Keratinocyte (primary cell): ENCODE results near the gene SDK1.

Experiments used
- CTCF ChIP-seq, 3 experiments: IDR thresholded peaks in 1 of 3; conservative IDR thresholded peaks in 1 of 3; optimal IDR thresholded peaks in 1 of 3; 2 replicates in 2 of 3; 3 replicates in 1 of 3; pipeline versions ENCODE3 to v1.5.1; 2011; ENCODE audit warnings: low read length in 3 of 3, mild to moderate bottlenecking in 3 of 3, moderate library complexity in 2 of 3, control low read depth in 1 of 3, inconsistent platforms in 1 of 3; ENCODE audit not compliant: insufficient read depth in 2 of 3; ENCODE audit errors: extremely low read depth in 1 of 3
- EZH2 ChIP-seq: IDR thresholded peaks from one replicate; pipeline ENCODE4 v1.6.1; 2012; ENCODE audit warnings: inconsistent platforms, mild to moderate bottlenecking, low read length, moderate library complexity

DNA sequence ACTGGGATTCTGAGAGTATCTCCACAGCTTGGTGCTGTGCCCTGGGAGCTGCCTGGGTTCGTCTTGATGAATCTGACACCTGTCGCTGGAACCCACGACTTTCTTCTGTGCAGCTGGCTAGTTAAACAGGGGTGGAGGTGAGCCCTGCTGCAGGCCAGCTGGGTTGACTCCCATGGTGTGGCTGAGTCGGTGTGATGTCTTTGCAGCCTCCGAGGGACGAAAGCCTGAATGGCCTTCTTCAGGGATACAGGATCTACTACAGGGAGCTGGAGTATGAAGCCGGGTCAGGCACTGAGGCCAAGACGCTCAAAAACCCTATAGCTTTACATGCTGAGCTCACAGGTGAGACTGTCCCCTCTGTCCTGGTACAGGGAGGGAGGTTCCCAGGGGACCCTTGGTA lies 873.0 kb downstream of the SDK1 start:
- TF ChIP-seq CTCF (optimal IDR thresholded peaks at IDR 0.05 in 1 of 3, IDR thresholded peaks at IDR 0.05 in 1 of 3, conservative IDR thresholded peaks at IDR 0.05 in 1 of 3; ENCODE audit: extremely low read depth in 1 of 3, insufficient read depth in 2 of 3, low read length in 3 of 3) = no peak
- no peak for TF ChIP-seq EZH2
